IMR-90 (cell line): ENCODE measurements around the gene LIMCH1. TPM values are rescaled to one million over a fixed set of nuclear protein-coding genes. Genes with fewer than 3 reads are reported as not detected.

Experiments
- ATAC-seq: fragments of 200-7000 bp; cut with Tn5 transposase; 2 replicates; pipeline ENCODE4 v1.9.1; 2020; ENCODE audit warnings: low read depth, mild to moderate bottlenecking, moderate library complexity
- BruUV-seq: library from RNA; stranded (reverse); fragments of 400-500 nt; replicated peaks from 2 replicates; lab custom pipeline; 2021; lab: Mats Ljungman, UMichigan
- CTCF ChIA-PET: fragments of 300-600 bp; formaldehyde crosslinking; extraction: SDS; loops from one replicate; lab custom pipeline; 2021; ENCODE audit warnings: antibody characterized with exemption; lab: Yijun Ruan, JAX
- POLR2A ChIA-PET: fragments of 300-600 bp; sonication (Branson Sonifier 250); formaldehyde crosslinking; loops from one replicate; lab custom pipeline; 2022; ENCODE audit warnings: antibody characterized with exemption; ENCODE audit not compliant: unreplicated experiment; lab: Charles Lee
- DNase-seq: peaks from one replicate; pipeline ENCODE4 v3.0.0; 2013
- H2AFZ ChIP-seq: replicated peaks from 2 replicates; pipeline ENCODE3; 2013; ENCODE audit warnings: low read length, mild to moderate bottlenecking; ENCODE audit not compliant: poor library complexity
- H2AK5ac ChIP-seq: 2 replicates; pipeline ENCODE4 v1.6.1; 2013; ENCODE audit warnings: low read depth, low read length, inconsistent platforms
- H2AK9ac ChIP-seq: replicated peaks from 2 replicates; pipeline ENCODE3; 2013; ENCODE audit warnings: mild to moderate bottlenecking, low read depth, low read length, moderate library complexity; ENCODE audit not compliant: poor library complexity
- H2BK120ac ChIP-seq: 2 replicates; pipeline ENCODE4 v1.6.1; 2013; ENCODE audit warnings: low read depth, low read length, inconsistent platforms
- H2BK15ac ChIP-seq: 3 replicates; pipeline ENCODE4 v1.6.1; 2013; ENCODE audit warnings: low read depth, low read length, inconsistent platforms
- H2BK20ac ChIP-seq: 2 replicates; pipeline ENCODE4 v1.6.1; 2013; ENCODE audit warnings: low read depth, mild to moderate bottlenecking, inconsistent platforms, low read length, moderate library complexity
- H2BK5ac ChIP-seq: 2 replicates; pipeline ENCODE4 v1.6.1; 2013; ENCODE audit warnings: mild to moderate bottlenecking, low read depth, low read length, inconsistent platforms; ENCODE audit not compliant: poor library complexity, severe bottlenecking
- H3K14ac ChIP-seq: replicated peaks from 2 replicates; pipeline ENCODE4 v1.6.1; 2013; ENCODE audit warnings: low read depth, low read length, inconsistent platforms
- H3K18ac ChIP-seq: 2 replicates; pipeline ENCODE4 v1.6.1; 2013; ENCODE audit warnings: low read depth, low read length, control low read depth
- H3K23ac ChIP-seq: 2 replicates; pipeline ENCODE4 v1.6.1; 2013; ENCODE audit warnings: low read depth, low read length, inconsistent platforms
- H3K27ac ChIP-seq: 2 replicates; pipeline ENCODE4 v1.5.1; 2013; ENCODE audit warnings: mild to moderate bottlenecking, control low read depth, low read length; ENCODE audit not compliant: insufficient read depth
- H3K27me3 ChIP-seq: 2 replicates; pipeline ENCODE4 v1.6.1; 2013; ENCODE audit warnings: low read length; ENCODE audit not compliant: control insufficient read depth, insufficient read depth
- H3K36me3 ChIP-seq: 2 replicates; pipeline ENCODE4 v1.6.1; 2013; ENCODE audit warnings: low read length, mixed read lengths; ENCODE audit not compliant: control insufficient read depth, insufficient read depth
- H3K4ac ChIP-seq: 2 replicates; pipeline ENCODE4 v1.6.1; 2013; ENCODE audit warnings: low read depth, low read length, inconsistent platforms
- H3K4me1 ChIP-seq: 2 replicates; pipeline ENCODE4 v1.6.1; 2013; ENCODE audit warnings: low read length, mixed read lengths; ENCODE audit not compliant: control insufficient read depth, insufficient read depth
- H3K4me2 ChIP-seq: 2 replicates; pipeline ENCODE4 v1.6.1; 2013; ENCODE audit warnings: low read depth, mild to moderate bottlenecking, control low read depth, low read length, moderate library complexity
- H3K4me3 ChIP-seq: 2 replicates; pipeline ENCODE4 v1.5.1; 2013; ENCODE audit warnings: low read depth, mild to moderate bottlenecking, control low read depth, low read length, moderate library complexity; ENCODE audit not compliant: insufficient read depth
- H3K56ac ChIP-seq: 2 replicates; pipeline ENCODE4 v1.6.1; 2013; ENCODE audit warnings: low read length, inconsistent platforms; ENCODE audit not compliant: insufficient read depth; ENCODE audit errors: extremely low read depth
- H3K79me1 ChIP-seq, 2 experiments: 2 replicates each; pipeline ENCODE4 v1.6.1; 2013; ENCODE audit warnings: low read length in 2 of 2, inconsistent platforms in 1 of 2, low read depth in 1 of 2
- H3K9ac ChIP-seq: 2 replicates; pipeline ENCODE4 v1.6.1; 2013; ENCODE audit warnings: low read depth, low read length, control low read depth
- H3K9me1 ChIP-seq: 2 replicates; pipeline ENCODE4 v1.6.1; 2013; ENCODE audit warnings: low read length, inconsistent platforms; ENCODE audit not compliant: insufficient read depth
- H3K9me3 ChIP-seq: 2 replicates; pipeline ENCODE4 v1.6.1; 2013; ENCODE audit warnings: low read length; ENCODE audit not compliant: control insufficient read depth, insufficient read depth
- H4K20me1 ChIP-seq: 2 replicates; pipeline ENCODE4 v1.6.1; 2013; ENCODE audit warnings: low read length, inconsistent platforms; ENCODE audit not compliant: insufficient read depth
- H4K5ac ChIP-seq: 2 replicates; pipeline ENCODE4 v1.6.1; 2013; ENCODE audit warnings: mild to moderate bottlenecking, low read depth, low read length, control low read depth
- H4K8ac ChIP-seq, 2 experiments: 2 replicates each; pipeline ENCODE4 v1.6.1; 2013; ENCODE audit warnings: low read depth in 2 of 2, low read length in 2 of 2, control low read depth in 1 of 2, inconsistent platforms in 1 of 2
- H4K91ac ChIP-seq: 2 replicates; pipeline ENCODE4 v1.6.1; 2013; ENCODE audit warnings: low read depth, low read length, inconsistent platforms; ENCODE audit not compliant: insufficient read depth
- BHLHE40 ChIP-seq: fragments of 150-350 bp; IDR thresholded peaks from 2 replicates; pipeline ENCODE4 v1.6.1; 2016; ENCODE audit warnings: mild to moderate bottlenecking, low read depth, low read length
- CEBPB ChIP-seq: IDR thresholded peaks from 2 replicates; pipeline ENCODE4 v1.6.1; 2012; ENCODE audit warnings: low read depth, low read length, improper control_type of control experiment
- MAZ ChIP-seq: IDR thresholded peaks from 2 replicates; pipeline ENCODE4 v1.6.1; 2012; ENCODE audit warnings: low read depth, mild to moderate bottlenecking, low read length, improper control_type of control experiment, moderate library complexity, borderline replicate concordance
- RAD21 ChIP-seq: IDR thresholded peaks from 2 replicates; pipeline ENCODE4 v1.6.1; 2012; ENCODE audit warnings: low read length, improper control_type of control experiment
- SMC3 ChIP-seq: fragments of 150-350 bp; IDR thresholded peaks from 2 replicates; pipeline ENCODE4 v1.6.1; 2016; ENCODE audit warnings: low read depth, mild to moderate bottlenecking, antibody characterized with exemption, low read length, moderate library complexity
- dilution Hi-C: fragments of 300-500 bp; cut with HindIII; formaldehyde crosslinking; loops from one replicate; pipeline ENCODE4 v1.14.3; 2018; ENCODE audit warnings: low sequenced_read_pairs; ENCODE audit not compliant: unreplicated experiment
- in situ Hi-C: fragments of 300-500 bp; cut with MboI; formaldehyde crosslinking; loops from 3 replicates; pipeline ENCODE4 v1.14.3; 2019; ENCODE audit warnings: low sequenced_read_pairs, inconsistent platforms, mixed read lengths
- intact Hi-C: fragments of 100-400 bp; cut with micrococcal nuclease; formaldehyde crosslinking; loops from 2 replicates; pipeline ENCODE4 v1.10.0; 2022
- polyA plus RNA-seq, 3 experiments: library from polyadenylated mRNA; depleted of rRNA; stranded (reverse); fragments of >200 nt; gene quantifications; 2 replicates each; pipeline ENCODE4 v1.2.3, GENCODE V29; 2012; ENCODE audit warnings: low replicate concordance in 1 of 3
- total RNA-seq: library from RNA; depleted of rRNA; stranded (reverse); fragments of >200 nt; gene quantifications from 2 replicates; pipeline ENCODE4 v1.2.3, GENCODE V29; 2012

Gene LIMCH1
- total and polyA plus RNA-seq, 2 of the 4 experiments (the other 2 are of a cell fraction): 0.89 to 2.9 TPM

- no peak overlapping the region for H2AFZ ChIP-seq
- H3K23ac ChIP-seq: no peak overlapping the region
- H3K9me1 ChIP-seq: no peaks in the 10 kb centered on the region
- H3K27ac ChIP-seq: no peak overlapping the region
- in situ Hi-C loops: no loop called here
- no peak overlapping the region for H2BK15ac ChIP-seq
- intact Hi-C loops: no loop called here
- ChIA-PET CTCF (no interaction called here), POLR2A (no interaction called here)
- H2BK5ac ChIP-seq: no peak overlapping the region
- H3K9ac ChIP-seq: no peak overlapping the region
- no peaks in the 10 kb centered on the region for H4K20me1 ChIP-seq
- no peak overlapping the region for H3K4ac ChIP-seq
- no peak overlapping the region for H3K4me3 ChIP-seq
- DNase-seq: no peak
- H3K79me1 ChIP-seq: no peaks in the 10 kb centered on the region
- no peaks in the 10 kb centered on the region for H3K9me3 ChIP-seq
- TF ChIP-seq RAD21: no peak
- TF ChIP-seq MAZ: no peak
- TF ChIP-seq BHLHE40: no peak
- TF ChIP-seq CEBPB: no peak
- TF ChIP-seq SMC3: no peak
- no peak overlapping the region for H2AK9ac ChIP-seq
- no peak overlapping the region for H3K14ac ChIP-seq
- H2BK120ac ChIP-seq: no peak overlapping the region
- H3K18ac ChIP-seq: no peak overlapping the region
- H2BK20ac ChIP-seq: no peak overlapping the region
- no peak overlapping the region for H4K91ac ChIP-seq
- no peak overlapping the region for H2AK5ac ChIP-seq
- no peak overlapping the region for H3K56ac ChIP-seq
- BruUV-seq: no TSS peak
- ATAC-seq: no peak
- no peak overlapping the region for H4K5ac ChIP-seq
- dilution Hi-C loops: no loop called here
- no peak overlapping the region for H4K8ac ChIP-seq
- H3K36me3 ChIP-seq: no peaks in the 10 kb centered on the region
- no peaks in the 10 kb centered on the region for H3K4me1 ChIP-seq
- H3K27me3 ChIP-seq: no peaks in the 10 kb centered on the region; the same call in 1 of the 2 replicates
- no peak overlapping the region for H3K4me2 ChIP-seq
Observed at GRCh38 chr4:41539711-41540110, 1.8 kb downstream of the LIMCH1 start.
